Memory B cell (primary cell): ENCODE measurements around the gene NUDT19.

Source experiments
- ATAC-seq: fragments of 150-1000 bp; cut with Tn5 transposase; 2 replicates; pipeline ENCODE4 v1.10.0; 2021; ENCODE audit warnings: low read depth, mild to moderate bottlenecking, moderate library complexity
- DNase-seq, 2 donors: peaks; one replicate each; pipeline ENCODE4 v3.0.0; 2022; ENCODE audit warnings: low spot score in 2 of 2
- H3K27ac Mint-ChIP-seq: one replicate; pipeline ENCODE4 v1.8.0; 2022; ENCODE audit warnings: mild to moderate bottlenecking, moderate library complexity, mixed read lengths
- H3K27me3 Mint-ChIP-seq: one replicate; pipeline ENCODE4 v1.8.0; 2022; ENCODE audit warnings: mixed read lengths
- H3K36me3 Mint-ChIP-seq: one replicate; pipeline ENCODE4 v1.8.0; 2022; ENCODE audit warnings: mild to moderate bottlenecking, mixed read lengths
- H3K4me1 Mint-ChIP-seq: one replicate; pipeline ENCODE4 v1.8.0; 2022; ENCODE audit warnings: mixed read lengths
- H3K4me3 Mint-ChIP-seq: one replicate; pipeline ENCODE4 v1.8.0; 2022; ENCODE audit warnings: mild to moderate bottlenecking, moderate library complexity, mixed read lengths
- H3K9me3 Mint-ChIP-seq: one replicate; pipeline ENCODE4 v1.8.0; 2022; ENCODE audit warnings: mixed read lengths

NUDT19 gene

DNA sequence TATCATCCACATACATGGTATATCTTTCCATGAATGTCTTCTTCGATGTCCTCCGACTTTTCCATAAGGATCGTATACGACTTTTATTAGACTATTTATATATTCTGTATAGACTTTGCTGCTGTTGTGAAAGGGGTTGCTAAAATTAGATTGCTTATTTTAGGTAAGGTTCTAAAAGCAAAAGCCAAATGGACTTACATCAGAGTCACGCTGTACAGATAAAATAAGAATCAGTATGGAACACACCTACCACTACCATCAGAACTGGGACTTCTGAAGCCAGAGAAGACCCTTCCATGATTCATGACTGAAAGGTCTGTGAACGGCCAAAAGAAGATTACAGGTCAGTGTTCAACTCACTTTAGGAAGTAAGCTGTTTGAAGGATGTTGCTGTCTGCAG lies 25.5 kb upstream of the NUDT19 start:
- H3K36me3 Mint-ChIP-seq = peaks cover 2% of the 10 kb centered on the region
- H3K4me3 Mint-ChIP-seq = no peak overlapping the region
- no peak overlapping the region for H3K27ac Mint-ChIP-seq
- H3K27me3 Mint-ChIP-seq = no peaks in the 10 kb centered on the region
- H3K4me1 Mint-ChIP-seq = peaks cover 7% of the 10 kb centered on the region
- ATAC-seq (no peak), DNase-seq (no peak)
- no peaks in the 10 kb centered on the region for H3K9me3 Mint-ChIP-seq

DNA sequence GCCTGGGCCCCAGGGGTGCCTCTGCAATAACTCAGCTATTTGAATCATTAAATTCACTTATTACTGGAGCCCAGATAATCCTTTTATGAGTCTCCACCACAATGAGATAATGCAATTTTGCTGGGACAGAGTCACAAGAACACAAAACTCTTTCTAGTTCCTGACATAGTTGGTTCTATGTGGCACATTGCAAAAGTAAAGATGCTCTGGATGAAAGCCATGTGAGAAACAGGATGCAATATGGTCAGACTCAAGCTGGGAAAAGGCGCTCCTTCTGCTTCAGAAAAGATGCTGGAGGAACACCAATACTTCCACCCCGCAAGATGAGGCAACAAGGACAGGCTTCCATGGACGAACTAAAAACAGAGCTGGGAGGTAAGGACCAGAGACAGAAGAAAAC lies 22.3 kb upstream of the NUDT19 start:
- H3K4me3 Mint-ChIP-seq = no peak overlapping the region
- DNase-seq (no peak), ATAC-seq (no peak)
- H3K4me1 Mint-ChIP-seq = peaks cover 18% of the 10 kb centered on the region
- no peaks in the 10 kb centered on the region for H3K9me3 Mint-ChIP-seq
- no peak overlapping the region for H3K27ac Mint-ChIP-seq
- no peaks in the 10 kb centered on the region for H3K27me3 Mint-ChIP-seq
- no peaks in the 10 kb centered on the region for H3K36me3 Mint-ChIP-seq

DNA sequence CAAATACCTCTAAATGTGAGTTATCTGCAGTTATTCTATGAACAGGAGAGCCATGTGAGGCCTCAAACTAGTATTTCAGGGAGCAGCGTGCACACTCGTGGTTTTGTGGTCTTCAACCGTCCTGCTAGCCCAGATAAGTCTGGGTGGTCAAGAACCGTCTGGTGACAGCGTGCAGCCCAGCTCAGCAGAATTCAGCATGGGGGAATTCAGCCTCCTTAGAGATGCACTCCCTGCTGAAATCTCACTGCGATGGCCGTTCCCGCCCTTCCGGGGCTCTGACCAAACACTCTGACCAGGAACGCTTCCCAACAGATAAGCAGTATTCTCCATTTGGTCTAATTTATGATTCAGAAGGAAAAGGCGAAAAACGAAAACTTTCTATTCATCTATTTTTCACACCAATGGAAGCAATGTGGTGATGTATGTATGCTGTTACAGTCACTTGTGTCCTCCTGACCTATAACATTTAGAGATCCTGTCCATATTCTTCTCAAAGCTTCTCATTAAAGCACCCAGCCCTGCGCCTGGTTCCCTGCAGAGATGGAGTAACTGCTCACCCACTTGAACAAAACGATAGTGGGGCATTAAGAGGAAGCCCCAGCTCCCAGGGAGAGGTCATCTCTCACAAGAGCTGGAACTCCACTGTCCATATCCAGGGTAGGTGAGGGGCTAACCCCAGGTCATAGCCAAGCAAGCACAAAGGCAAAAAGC lies 19.6 kb upstream of the NUDT19 start:
- Mint-ChIP-seq H3K27me3 (peaks cover 2% of the 10 kb centered on the region), H3K4me1 (peaks cover 21% of the 10 kb centered on the region), H3K9me3 (no peaks in the 10 kb centered on the region), H3K27ac (no peak overlapping the region), H3K4me3 (no peak overlapping the region), H3K36me3 (no peaks in the 10 kb centered on the region)
- ATAC-seq (no peak), DNase-seq (no peak)

DNA sequence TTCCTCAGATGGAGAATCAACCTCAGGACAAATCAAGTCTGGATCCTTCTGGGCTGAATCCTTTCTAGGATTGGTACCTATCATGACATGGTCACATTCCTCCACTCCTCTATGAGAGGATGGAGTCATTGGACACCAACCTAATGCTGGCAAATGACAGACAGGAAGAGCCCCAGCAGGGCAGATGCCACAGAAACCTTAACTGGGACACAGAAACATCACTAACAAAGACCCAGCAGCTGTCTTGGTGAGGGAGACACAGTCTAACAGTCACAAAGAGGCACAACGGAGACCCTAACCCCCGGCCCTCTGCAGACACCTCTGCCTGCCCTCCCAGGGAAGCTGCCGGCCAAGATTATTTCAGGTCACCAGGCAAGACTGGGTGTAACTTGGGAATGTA lies 18.8 kb upstream of the NUDT19 start:
- peak overlapping the region; percentile 15 for H3K4me3 Mint-ChIP-seq

DNA sequence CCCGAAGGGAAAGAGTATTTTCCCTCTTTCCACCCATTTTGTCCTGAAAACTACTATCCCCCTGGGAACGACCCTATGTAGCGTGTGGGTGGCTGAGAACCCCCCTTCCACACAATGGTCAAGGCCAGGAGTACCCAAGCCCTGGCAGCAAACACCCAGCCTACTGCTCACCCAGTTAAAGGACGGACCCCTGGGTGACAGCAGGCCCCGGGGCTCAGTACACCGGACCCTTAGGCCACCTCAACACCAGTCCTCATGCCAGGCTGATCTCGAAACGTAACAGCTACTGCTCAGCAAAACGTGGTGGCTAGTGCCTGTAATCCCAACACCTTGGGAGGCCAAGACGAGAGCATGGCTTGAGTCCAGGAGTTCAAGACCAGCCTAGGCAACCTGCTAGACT lies 18.0 kb upstream of the NUDT19 start:
- H3K4me3 Mint-ChIP-seq = no peak overlapping the region
- peak overlapping the region; percentile 72 for H3K27ac Mint-ChIP-seq
- DNase-seq (no peak), ATAC-seq (no peak)
- H3K36me3 Mint-ChIP-seq = no peaks in the 10 kb centered on the region
- no peaks in the 10 kb centered on the region for H3K9me3 Mint-ChIP-seq
- H3K27me3 Mint-ChIP-seq = peaks cover 4% of the 10 kb centered on the region
- peaks cover 23% of the 10 kb centered on the region for H3K4me1 Mint-ChIP-seq

More for the DNA sequence above, 18.8 kb upstream of the NUDT19 start:
- no peak for DNase-seq
- Mint-ChIP-seq H3K27me3 (peaks cover 4% of the 10 kb centered on the region), H3K27ac (no peak overlapping the region), H3K9me3 (no peaks in the 10 kb centered on the region), H3K4me1 (peaks cover 23% of the 10 kb centered on the region), H3K36me3 (no peaks in the 10 kb centered on the region)
- no peak for ATAC-seq

DNA sequence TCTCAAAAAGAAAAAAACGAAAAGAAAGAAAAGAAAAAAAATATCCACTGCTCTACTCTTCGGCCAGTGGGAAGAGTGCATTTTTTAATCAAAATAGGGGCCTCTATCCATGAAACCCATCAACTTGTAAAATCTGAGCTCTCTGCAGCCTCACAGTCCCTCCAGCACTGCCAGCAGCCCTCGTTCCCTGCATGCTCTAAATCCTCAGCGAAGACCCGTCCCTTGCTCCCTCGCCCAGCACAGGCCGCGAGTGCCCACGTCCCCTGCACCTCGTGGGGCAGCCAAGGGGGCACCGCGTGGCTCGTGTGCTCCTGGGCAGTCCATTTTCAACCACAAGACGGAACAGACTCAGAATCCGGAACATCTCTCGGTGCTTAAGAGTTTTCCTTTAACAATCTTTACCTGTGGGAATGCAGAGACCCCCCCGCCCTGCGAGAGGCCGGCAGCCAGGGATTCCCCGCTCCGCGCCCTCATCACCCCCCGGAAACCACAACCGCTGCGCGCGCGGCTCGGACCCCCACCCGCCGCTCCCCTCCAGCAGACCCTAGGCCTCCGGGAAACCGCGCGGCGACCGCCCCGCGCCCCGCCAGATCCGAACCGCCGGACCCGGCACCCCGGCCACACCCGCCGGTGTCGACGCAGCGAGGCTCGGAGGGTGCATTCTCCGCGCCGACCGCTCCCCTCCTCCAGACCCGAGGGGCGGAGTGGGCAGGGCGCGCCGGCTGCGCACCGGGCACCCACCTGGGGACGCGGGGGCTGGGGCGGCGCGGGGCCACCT lies 17.3 kb upstream of the NUDT19 start:
- H3K36me3 Mint-ChIP-seq = no peaks in the 10 kb centered on the region
- H3K4me3 Mint-ChIP-seq = peak overlapping the region; percentile 91
- H3K4me1 Mint-ChIP-seq = peaks cover 20% of the 10 kb centered on the region
- no peaks in the 10 kb centered on the region for H3K9me3 Mint-ChIP-seq
- ATAC-seq (no peak), DNase-seq (no peak)
- H3K27me3 Mint-ChIP-seq = peaks cover 4% of the 10 kb centered on the region
- H3K27ac Mint-ChIP-seq = peak overlapping the region; percentile 72

DNA sequence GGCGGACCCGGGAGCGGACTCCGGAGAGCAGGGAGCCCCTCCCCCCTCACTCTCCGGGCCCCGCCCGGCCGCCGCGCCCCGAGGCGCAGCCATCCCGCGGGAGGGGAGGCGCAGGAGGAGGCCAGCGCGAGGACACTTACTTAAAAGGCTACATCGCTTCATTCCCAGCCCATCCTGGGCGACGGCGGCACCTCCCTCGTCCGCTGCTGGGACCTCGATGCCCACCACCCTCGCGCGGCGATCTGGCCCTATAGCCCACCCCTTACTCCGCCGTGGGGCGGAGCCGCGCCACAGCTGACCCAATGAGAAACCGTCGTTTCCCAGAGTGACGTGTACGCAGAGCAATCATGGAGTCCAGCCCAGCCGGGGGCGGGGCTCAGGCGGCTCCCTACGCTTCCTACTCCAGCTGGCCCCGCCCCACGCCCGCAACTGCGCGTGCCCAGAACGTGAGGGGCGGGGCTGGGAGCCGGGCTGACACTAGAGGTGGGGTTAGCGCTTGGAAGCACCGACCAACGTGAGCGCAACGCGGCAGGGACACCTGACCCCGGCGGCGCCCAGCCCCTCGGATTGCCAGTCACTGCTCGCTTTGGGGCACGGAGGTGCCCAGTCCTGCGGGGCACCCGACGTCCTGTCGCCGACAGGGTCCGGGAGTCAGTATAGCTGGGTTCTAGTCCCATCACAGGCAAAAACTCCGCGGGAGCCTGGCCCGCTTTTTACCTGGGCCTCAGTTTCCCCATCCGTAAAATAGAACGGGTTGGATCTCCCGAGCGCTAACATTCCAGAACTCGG lies 16.5 kb upstream of the NUDT19 start, which contains the start of gene ANKRD27:
TSS of gene ANKRD27 (minus strand) at position 250 of the 789 bp plus-strand sequence. CDS start 16,165 bp downstream, outside the sequence.
- H3K27ac Mint-ChIP-seq = peak within 1 kb of the TSS; percentile 75
- ATAC-seq (peak; percentile 92), DNase-seq (peak; percentile 97 to 99)
- H3K4me3 Mint-ChIP-seq = peak within 1 kb of the TSS; percentile 94
- peaks cover 4% of the 10 kb centered on the region for H3K27me3 Mint-ChIP-seq
- H3K9me3 Mint-ChIP-seq = no peaks in the 10 kb centered on the region
- H3K36me3 Mint-ChIP-seq = no peaks in the 10 kb centered on the region
- H3K4me1 Mint-ChIP-seq = peaks cover 18% of the 10 kb centered on the region

DNA sequence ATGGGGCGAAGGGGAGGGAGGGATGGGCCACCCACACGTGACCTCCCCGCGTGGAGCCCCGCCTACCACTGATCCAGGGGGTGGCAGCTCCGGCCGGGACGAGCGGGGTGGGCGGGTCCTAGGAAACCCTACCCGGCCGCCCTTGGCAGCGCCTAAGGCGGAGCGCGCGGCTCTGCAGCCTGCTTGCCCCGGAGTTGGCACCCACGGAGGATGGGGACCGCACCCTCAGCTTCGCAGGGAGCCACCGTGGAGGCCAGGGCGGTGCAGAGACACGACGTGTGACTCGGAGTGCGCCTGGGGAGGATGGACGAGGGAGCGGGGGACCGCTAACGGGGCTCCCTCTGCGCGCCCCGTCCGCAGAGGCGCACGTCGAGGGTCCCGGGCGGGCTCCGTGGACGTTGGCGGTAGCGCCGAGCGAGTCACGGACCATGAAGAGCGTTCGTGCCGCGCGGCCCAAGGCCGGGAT lies 15.9 kb upstream of the NUDT19 start, which contains the start of gene RGS9BP:
TSS of gene RGS9BP (plus strand) at position 129 of the 466 bp plus-strand sequence. CDS start 416 bp downstream, outside the sequence.
- Mint-ChIP-seq H3K27me3 (peaks cover 4% of the 10 kb centered on the region), H3K36me3 (no peaks in the 10 kb centered on the region), H3K4me3 (peak within 1 kb of the TSS; percentile 94), H3K9me3 (no peaks in the 10 kb centered on the region), H3K27ac (peak within 1 kb of the TSS; percentile 75), H3K4me1 (peaks cover 18% of the 10 kb centered on the region)
- ATAC-seq (peak; percentile 26), DNase-seq (peak; percentile 33 to 63)

DNA sequence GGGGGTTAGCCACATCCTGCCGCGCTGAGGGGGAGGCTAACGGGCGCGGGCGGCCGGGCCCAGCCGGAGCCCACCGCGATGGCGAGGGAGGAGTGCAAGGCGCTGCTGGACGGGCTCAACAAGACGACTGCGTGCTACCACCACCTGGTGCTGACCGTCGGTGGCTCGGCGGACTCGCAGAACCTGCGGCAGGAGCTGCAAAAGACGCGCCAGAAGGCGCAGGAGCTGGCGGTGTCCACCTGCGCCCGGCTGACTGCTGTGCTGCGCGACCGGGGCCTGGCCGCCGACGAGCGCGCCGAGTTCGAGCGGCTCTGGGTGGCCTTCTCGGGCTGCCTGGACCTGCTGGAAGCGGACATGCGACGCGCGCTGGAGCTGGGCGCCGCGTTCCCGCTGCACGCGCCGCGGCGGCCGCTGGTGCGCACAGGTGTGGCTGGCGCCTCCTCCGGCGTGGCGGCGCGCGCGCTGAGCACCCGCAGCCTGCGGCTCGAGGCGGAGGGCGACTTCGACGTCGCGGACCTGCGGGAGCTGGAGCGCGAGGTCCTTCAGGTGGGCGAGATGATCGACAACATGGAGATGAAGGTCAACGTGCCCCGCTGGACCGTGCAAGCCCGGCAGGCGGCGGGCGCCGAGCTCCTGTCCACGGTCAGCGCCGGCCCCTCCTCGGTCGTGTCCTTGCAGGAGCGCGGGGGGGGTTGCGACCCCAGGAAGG lies 15.3 kb upstream of the NUDT19 start:
- DNase-seq (peak in 1 of 2 donors; percentile 33), ATAC-seq (no peak)
- Mint-ChIP-seq H3K27me3 (peaks cover 4% of the 10 kb centered on the region), H3K36me3 (no peaks in the 10 kb centered on the region), H3K4me1 (peaks cover 18% of the 10 kb centered on the region), H3K9me3 (no peaks in the 10 kb centered on the region), H3K27ac (peak overlapping the region; percentile 75), H3K4me3 (peak overlapping the region; percentile 94)

DNA sequence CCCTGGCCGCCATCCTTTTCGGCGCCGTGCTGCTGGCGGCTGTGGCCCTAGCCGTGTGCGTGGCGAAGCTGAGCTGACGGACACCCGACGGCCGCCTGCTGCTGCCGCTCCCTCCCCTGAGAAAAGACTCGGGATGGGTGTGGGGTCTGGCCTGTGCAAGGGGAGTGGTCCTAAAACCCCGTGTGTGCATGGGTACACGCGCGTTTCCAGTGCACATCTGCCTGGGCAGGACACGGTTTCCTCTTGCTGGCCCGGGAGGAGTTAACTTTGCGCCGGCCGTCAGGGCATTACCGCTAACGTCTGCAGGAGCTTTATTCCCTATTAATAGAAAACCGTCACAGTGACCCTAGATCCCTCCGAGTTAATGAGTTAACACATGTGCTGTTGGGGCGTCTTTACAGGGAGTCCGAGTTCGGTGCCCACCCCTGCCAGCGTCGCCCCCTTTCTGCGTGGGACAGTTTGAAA lies 14.7 kb upstream of the NUDT19 start:
- no peaks in the 10 kb centered on the region for H3K9me3 Mint-ChIP-seq
- no peak overlapping the region for H3K27ac Mint-ChIP-seq
- ATAC-seq (no peak), DNase-seq (no peak)
- peaks cover 4% of the 10 kb centered on the region for H3K27me3 Mint-ChIP-seq
- H3K4me3 Mint-ChIP-seq = peak overlapping the region; percentile 39
- H3K4me1 Mint-ChIP-seq = peaks cover 18% of the 10 kb centered on the region
- no peaks in the 10 kb centered on the region for H3K36me3 Mint-ChIP-seq

DNA sequence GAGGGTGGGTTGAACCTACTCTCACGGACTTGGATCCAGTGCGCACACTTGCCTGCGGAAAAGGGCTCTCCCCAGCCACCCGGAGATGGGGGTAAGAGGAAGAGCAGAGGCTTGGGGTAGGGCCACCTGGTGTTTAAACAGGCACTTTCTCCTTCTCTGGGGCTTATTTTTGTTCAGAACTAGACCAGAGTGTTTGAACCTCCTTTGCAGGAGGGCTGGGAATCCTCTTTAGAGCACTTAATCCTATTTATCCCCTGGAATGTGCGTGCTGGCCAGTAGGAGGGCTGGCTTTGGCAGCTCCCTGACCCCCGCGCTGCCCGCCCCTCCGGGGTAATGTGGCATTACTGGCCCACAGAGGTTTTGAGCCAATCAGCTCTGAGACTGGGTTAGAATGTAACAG lies 14.0 kb upstream of the NUDT19 start:
- H3K27ac Mint-ChIP-seq = no peak overlapping the region
- peaks cover 15% of the 10 kb centered on the region for H3K4me1 Mint-ChIP-seq
- H3K9me3 Mint-ChIP-seq = no peaks in the 10 kb centered on the region
- no peaks in the 10 kb centered on the region for H3K36me3 Mint-ChIP-seq
- DNase-seq = no peak
- ATAC-seq = no peak
- peaks cover 5% of the 10 kb centered on the region for H3K27me3 Mint-ChIP-seq
- H3K4me3 Mint-ChIP-seq = peak overlapping the region; percentile 39

DNA sequence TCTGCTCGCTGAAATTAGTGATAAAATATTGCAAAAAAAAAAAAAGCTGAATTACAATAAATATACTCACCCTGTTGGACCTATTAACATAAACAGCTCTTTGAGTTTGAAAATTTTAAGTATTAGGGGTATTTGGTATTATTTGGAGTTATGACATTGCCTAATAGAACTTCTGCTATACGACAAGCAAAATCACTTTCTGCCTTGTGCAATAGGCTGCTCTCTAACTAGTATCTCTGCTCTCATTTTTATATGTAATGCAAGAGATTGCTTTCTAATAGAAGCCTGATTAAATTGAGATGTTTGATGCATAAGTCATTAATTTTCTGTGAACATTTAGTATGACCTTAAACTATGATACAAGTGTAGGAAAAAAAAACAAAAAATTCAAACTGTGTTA lies 10.6 kb upstream of the NUDT19 start:
- Mint-ChIP-seq H3K9me3 (no peaks in the 10 kb centered on the region), H3K4me3 (no peak overlapping the region), H3K27me3 (peaks cover 4% of the 10 kb centered on the region), H3K36me3 (no peaks in the 10 kb centered on the region), H3K27ac (no peak overlapping the region), H3K4me1 (peaks cover 2% of the 10 kb centered on the region)
- DNase-seq (no peak), ATAC-seq (no peak)

DNA sequence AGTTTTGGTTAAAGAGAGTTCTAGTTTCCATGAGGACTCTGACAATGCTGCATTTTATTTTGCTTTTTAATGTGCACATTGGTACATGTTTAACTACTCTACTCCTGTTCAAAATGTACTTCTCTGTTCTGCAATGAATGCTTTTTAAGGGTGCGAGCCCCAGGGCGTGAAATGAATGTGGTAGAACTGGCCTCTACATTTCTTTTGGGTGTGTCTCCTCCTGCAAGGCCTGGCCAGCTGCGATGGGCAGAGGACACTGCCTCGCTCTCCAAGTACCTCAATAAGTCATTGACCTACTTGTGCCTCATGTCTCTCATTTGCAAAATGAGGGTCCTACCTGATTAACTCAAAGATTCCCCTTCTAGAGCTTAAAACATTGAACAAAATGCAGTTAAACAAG lies 9.3 kb upstream of the NUDT19 start:
- no peaks in the 10 kb centered on the region for H3K9me3 Mint-ChIP-seq

More for the DNA sequence above, 9.3 kb upstream of the NUDT19 start:
- Mint-ChIP-seq H3K4me1 (peaks cover 2% of the 10 kb centered on the region), H3K27ac (no peak overlapping the region), H3K27me3 (peaks cover 4% of the 10 kb centered on the region), H3K36me3 (no peaks in the 10 kb centered on the region), H3K4me3 (no peak overlapping the region)
- ATAC-seq = no peak
- DNase-seq = no peak
